H1 (cell line): ENCODE results near the gene DKK3. TPM values are rescaled to one million over a fixed set of nuclear protein-coding genes. Genes with fewer than 3 reads are reported as not detected.

Source experiments
- CTCF ChIA-PET: fragments of 300-600 bp; sonication (Branson Sonifier 250); formaldehyde crosslinking; loops from one replicate; lab custom pipeline; 2021; ENCODE audit not compliant: partially characterized antibody; lab: Charles Lee
- POLR2A ChIA-PET: fragments of 300-600 bp; sonication (Branson Sonifier 250); formaldehyde crosslinking; loops from one replicate; lab custom pipeline; 2021; ENCODE audit warnings: inconsistent platforms; ENCODE audit not compliant: partially characterized antibody; lab: Charles Lee
- DNase-seq, 2 experiments: peaks; one replicate each; pipeline versions ENCODE4 v3.0.0 to v3.0.0-alpha.2; 2010 to 2022; ENCODE audit warnings: low spot score in 2 of 2, low read depth in 1 of 2, mixed read lengths in 1 of 2
- FAIRE-seq: peaks from 2 replicates; lab custom pipeline; 2011; peaks lifted over from hg19 to GRCh38; lab: Jason Lieb, UNC
- H2AFZ ChIP-seq: 2 replicates; pipeline ENCODE4 v1.8.1; 2012; ENCODE audit warnings: low read length, inconsistent platforms
- H2AK5ac ChIP-seq: 2 replicates; pipeline ENCODE4 v1.6.1; 2013; ENCODE audit warnings: low read depth, low read length
- H2BK120ac ChIP-seq: replicated peaks from 2 replicates; pipeline ENCODE3; 2013; ENCODE audit warnings: low read depth, low read length, inconsistent platforms
- H2BK12ac ChIP-seq: 2 replicates; pipeline ENCODE4 v1.6.1; 2013; ENCODE audit warnings: low read depth, low read length
- H2BK15ac ChIP-seq: 2 replicates; pipeline ENCODE4 v1.6.1; 2013; ENCODE audit warnings: low read length
- H2BK20ac ChIP-seq: 2 replicates; pipeline ENCODE4 v1.6.1; 2013; ENCODE audit warnings: low read length
- H2BK5ac ChIP-seq: 2 replicates; pipeline ENCODE4 v1.6.1; 2013; ENCODE audit warnings: low read depth, low read length
- H3K14ac ChIP-seq: 2 replicates; pipeline ENCODE4 v1.6.1; 2013; ENCODE audit warnings: inconsistent platforms; ENCODE audit not compliant: insufficient read length
- H3K18ac ChIP-seq: 2 replicates; pipeline ENCODE4 v1.6.1; 2013; ENCODE audit warnings: low read length; ENCODE audit errors: extremely low read depth
- H3K23ac ChIP-seq: 2 replicates; pipeline ENCODE4 v1.6.1; 2013; ENCODE audit warnings: inconsistent platforms; ENCODE audit not compliant: insufficient read length
- H3K23me2 ChIP-seq: 2 replicates; pipeline ENCODE4 v1.6.1; 2013; ENCODE audit warnings: low read depth, low read length
- H3K27ac ChIP-seq: 2 replicates; pipeline ENCODE4 v1.6.1; 2011; ENCODE audit warnings: low read depth, low read length, inconsistent platforms
- H3K27me3 ChIP-seq, 4 experiments: replicated peaks in 1 of 4; 1 replicate in 1 of 4; 2 replicates in 3 of 4; pipeline versions ENCODE4 v1.6.1 to v1.8.1; 2011 to 2013; ENCODE audit warnings: low read length in 3 of 4, mild to moderate bottlenecking in 3 of 4, inconsistent platforms in 2 of 4, mixed read lengths in 2 of 4, moderate library complexity in 1 of 4; ENCODE audit not compliant: control insufficient read depth in 3 of 4, insufficient read depth in 3 of 4; ENCODE audit errors: extremely low read depth in 1 of 4
- H3K36me3 ChIP-seq, 4 experiments: 2 replicates each; pipeline versions ENCODE4 v1.6.1 to v1.8.1; 2011 to 2013; ENCODE audit warnings: mild to moderate bottlenecking in 4 of 4, low read length in 3 of 4, moderate library complexity in 2 of 4, control low read depth in 1 of 4, inconsistent platforms in 1 of 4; ENCODE audit not compliant: insufficient read depth in 4 of 4, control insufficient read depth in 2 of 4
- H3K4ac ChIP-seq: replicated peaks from 2 replicates; pipeline ENCODE3; 2013; ENCODE audit warnings: low read length, low read depth, mixed read lengths, inconsistent platforms; ENCODE audit not compliant: insufficient read length
- H3K4me1 ChIP-seq, 4 experiments: replicated peaks in 1 of 4; 1 replicate in 1 of 4; 2 replicates in 3 of 4; pipeline versions ENCODE4 v1.6.1 to v1.8.1; 2011 to 2013; ENCODE audit warnings: low read length in 3 of 4, inconsistent platforms in 2 of 4, mixed read lengths in 1 of 4; ENCODE audit not compliant: insufficient read depth in 4 of 4, control insufficient read depth in 3 of 4
- H3K4me2 ChIP-seq, 2 experiments: 2 replicates each; pipeline versions ENCODE4 v1.6.1 to v1.8.1; 2011 to 2013; ENCODE audit warnings: low read depth in 2 of 2, low read length in 2 of 2, control low read depth in 1 of 2, inconsistent platforms in 1 of 2, mild to moderate bottlenecking in 1 of 2; ENCODE audit not compliant: insufficient read depth in 1 of 2
- H3K4me3 ChIP-seq, 4 experiments: fragments of 200-600, 300-600 bp in 1 of 4; sonication (generic), shearing (Covaris generic), sonication (Bioruptor Twin) in 1 of 4; 2 replicates each; pipeline versions ENCODE4 v1.5.1 to v1.8.1; 2011 to 2016; ENCODE audit warnings: low read length in 4 of 4, low read depth in 3 of 4, control low read depth in 2 of 4, inconsistent platforms in 2 of 4, mild to moderate bottlenecking in 2 of 4, mixed read lengths in 1 of 4, moderate library complexity in 1 of 4; ENCODE audit not compliant: insufficient read depth in 2 of 4; ENCODE audit errors: extremely low read depth in 1 of 4
- H3K56ac ChIP-seq: replicated peaks from 2 replicates; pipeline ENCODE3; 2013; ENCODE audit warnings: low read depth, mild to moderate bottlenecking, mixed read lengths, low read length, inconsistent platforms; ENCODE audit not compliant: insufficient read length
- H3K79me1 ChIP-seq: 2 replicates; pipeline ENCODE4 v1.6.1; 2013; ENCODE audit warnings: low read depth, low read length, control low read depth
- H3K79me2 ChIP-seq, 2 experiments: 2 replicates each; pipeline versions ENCODE4 v1.6.1 to v1.8.1; 2012 to 2013; ENCODE audit warnings: low read length in 2 of 2, mild to moderate bottlenecking in 2 of 2, inconsistent platforms in 1 of 2; ENCODE audit not compliant: insufficient read depth in 2 of 2, control insufficient read depth in 1 of 2
- H3K9ac ChIP-seq, 4 experiments: replicated peaks in 1 of 4; 1 replicate in 1 of 4; 2 replicates in 3 of 4; pipeline versions ENCODE4 v1.6.1 to v1.8.1; 2011 to 2013; ENCODE audit warnings: low read depth in 3 of 4, low read length in 3 of 4, control low read depth in 2 of 4, mild to moderate bottlenecking in 2 of 4, moderate library complexity in 2 of 4, inconsistent platforms in 1 of 4; ENCODE audit errors: extremely low read depth in 1 of 4
- H3K9me3 ChIP-seq, 2 experiments: 2 replicates each; pipeline versions ENCODE4 v1.6.1 to v1.8.1; 2012 to 2013; ENCODE audit warnings: mild to moderate bottlenecking in 2 of 2, moderate library complexity in 2 of 2, control low read depth in 1 of 2, inconsistent platforms in 1 of 2, low read depth in 1 of 2, low read length in 1 of 2, mixed read lengths in 1 of 2; ENCODE audit not compliant: insufficient read depth in 2 of 2
- H4K20me1 ChIP-seq, 2 experiments: replicated peaks in 1 of 2; 2 replicates each; pipeline versions ENCODE3 to v1.8.1; 2011 to 2013; ENCODE audit warnings: inconsistent platforms in 2 of 2, low read length in 2 of 2, mild to moderate bottlenecking in 1 of 2; ENCODE audit not compliant: insufficient read depth in 2 of 2, control insufficient read depth in 1 of 2
- H4K5ac ChIP-seq: 2 replicates; pipeline ENCODE4 v1.6.1; 2013; ENCODE audit warnings: low read length, low read depth, mixed read lengths, inconsistent platforms; ENCODE audit not compliant: insufficient read length
- H4K8ac ChIP-seq: 2 replicates; pipeline ENCODE4 v1.8.0; 2013; ENCODE audit warnings: mild to moderate bottlenecking, moderate library complexity, low read length, inconsistent platforms; ENCODE audit not compliant: insufficient read depth; ENCODE audit errors: extremely low read depth
- H4K91ac ChIP-seq: replicated peaks from 2 replicates; pipeline ENCODE3; 2013; ENCODE audit warnings: low read length, mixed read lengths, inconsistent platforms; ENCODE audit not compliant: insufficient read length
- BACH1 ChIP-seq: IDR thresholded peaks from 2 replicates; pipeline ENCODE4 v1.6.1; 2012; ENCODE audit warnings: low read length, improper control_type of control experiment
- CBX8 ChIP-seq: fragments of 300-800, 300-1000 bp; sonication (generic); IDR thresholded peaks from 2 replicates; pipeline ENCODE4 v1.7.1; 2016; ENCODE audit warnings: low read depth, low read length, borderline replicate concordance
- JUN ChIP-seq: IDR thresholded peaks from 2 replicates; pipeline ENCODE4 v1.6.1; 2011; ENCODE audit warnings: low read depth, mild to moderate bottlenecking, improper control_type of control experiment, low read length
- KDM1A ChIP-seq: fragments of 200-600, 300-600 bp; sonication (generic); IDR thresholded peaks from 2 replicates; pipeline ENCODE4 v1.7.1; 2016; ENCODE audit warnings: mild to moderate bottlenecking, low read length, borderline replicate concordance
- KDM4A ChIP-seq: IDR thresholded peaks from one replicate; pipeline ENCODE4 v1.7.1; 2012; ENCODE audit warnings: low read depth, mild to moderate bottlenecking, moderate library complexity, low read length, inconsistent platforms; ENCODE audit not compliant: severe bottlenecking
- PHF8 ChIP-seq: fragments of 200-600 bp; sonication (generic); conservative IDR thresholded peaks from 2 replicates; pipeline ENCODE4 v1.7.1; 2012; ENCODE audit warnings: low read depth, mild to moderate bottlenecking, inconsistent platforms, low read length, moderate library complexity
- POU5F1 ChIP-seq: IDR thresholded peaks from 2 replicates; pipeline ENCODE4 v1.6.1; 2011; ENCODE audit warnings: low read depth, mild to moderate bottlenecking, low read length, moderate library complexity
- RAD21 ChIP-seq, 2 experiments: IDR thresholded peaks in 1 of 2; conservative IDR thresholded peaks in 1 of 2; 2 replicates each; pipeline ENCODE4 v1.6.1; 2011; ENCODE audit warnings: low read depth in 2 of 2, low read length in 2 of 2, improper control_type of control experiment in 1 of 2, inconsistent platforms in 1 of 2, mild to moderate bottlenecking in 1 of 2, moderate library complexity in 1 of 2
- RXRA ChIP-seq: IDR thresholded peaks from 2 replicates; pipeline ENCODE4 v1.6.1; 2011; ENCODE audit warnings: low read depth, mild to moderate bottlenecking, low read length, moderate library complexity; ENCODE audit not compliant: insufficient read depth
- SP1 ChIP-seq: IDR thresholded peaks from 2 replicates; pipeline ENCODE4 v1.6.1; 2011; ENCODE audit warnings: low read depth, low read length
- SP4 ChIP-seq: IDR thresholded peaks from 2 replicates; pipeline ENCODE4 v1.6.1; 2012; ENCODE audit warnings: low read length, inconsistent platforms
- SRF ChIP-seq: IDR thresholded peaks from 2 replicates; pipeline ENCODE4 v1.6.1; 2011; ENCODE audit warnings: mild to moderate bottlenecking, low read depth, low read length, moderate library complexity
- WGBS, 2 experiments: shearing (Covaris generic) in 1 of 2; methylation state at CpG; one replicate each; pipeline versions ENCODE4 v1.1.6 to v1.1.7; 2013 to 2015; ENCODE audit warnings: low lambda C conversion rate in 2 of 2, mixed read lengths in 2 of 2, inconsistent platforms in 1 of 2, low coverage in 1 of 2, missing lambda C conversion rate in 1 of 2; ENCODE audit not compliant: insufficient replicate concordance in 2 of 2, insufficient coverage in 1 of 2, insufficient read length in 1 of 2; ENCODE audit errors: extremely low coverage in 1 of 2, missing lambda C conversion rate in 1 of 2; 5-methylcytosine and 5-hydroxymethylcytosine counted together
- polyA plus RNA-seq, 7 experiments: library from polyadenylated mRNA; depleted of rRNA in 3 of 7; stranded (reverse) in 5 of 7; unstranded in 2 of 7; fragments of >200 nt in 5 of 7; fragments of 200-250 nt in 2 of 7; gene quantifications; 1 replicate in 5 of 7; 2 replicates in 1 of 7; 4 replicates in 1 of 7; pipeline versions ENCODE4 v1.2.1 to v1.2.3, GENCODE V29; 2011 to 2013; ENCODE audit warnings: missing spikeins in 2 of 7, mixed read lengths in 2 of 7
- total RNA-seq: library from RNA; stranded (reverse); fragmentation: NEBNext Ultra II Directional; extraction: Animal tissue kit (Norgen Biotek cat#: 25700); gene quantifications from 2 replicates; pipeline ENCODE4 v1.2.1, GENCODE V29; 2021
- TF ChIP-seq, protein P1 (sequence below): IDR thresholded peaks from 2 replicates; pipeline ENCODE4 v1.6.1; 2011; ENCODE audit warnings: low read depth, mild to moderate bottlenecking, low read length; ENCODE audit not compliant: insufficient read depth
- TF ChIP-seq, protein P2 (sequence below): IDR thresholded peaks from 2 replicates; pipeline ENCODE4 v1.6.1; 2012; ENCODE audit warnings: inconsistent platforms

Gene DKK3
- total and polyA plus RNA-seq, 2 of the 8 experiments (the other 6 are each of a cell fraction or from before 2014, with no cell fraction given): 30.0 to 40.1 TPM

DNA sequence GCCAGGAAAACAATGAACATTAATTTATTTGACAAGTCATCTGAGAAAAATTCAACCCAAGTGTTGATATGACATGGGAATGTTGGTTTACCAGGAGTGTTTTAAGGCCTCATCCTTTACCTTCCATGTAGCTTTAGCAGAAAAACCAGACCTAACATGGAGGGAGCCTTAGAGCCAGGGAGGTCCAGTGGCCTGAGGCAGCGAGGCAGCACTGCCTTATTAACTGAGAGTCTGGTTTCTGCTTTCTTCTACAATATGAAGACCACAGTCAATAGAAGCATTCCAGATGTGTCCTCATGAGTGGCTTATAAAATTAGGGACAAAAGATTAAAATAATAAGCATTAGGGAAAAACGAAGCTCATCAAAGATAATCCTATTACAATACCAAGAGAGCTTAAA, 61.5 kb downstream of the DKK3 start:
- Histone ChIP-seq H4K91ac (no peak overlapping the region), H2BK15ac (no peak overlapping the region), H3K23ac (no peak overlapping the region), H3K9ac (no peak overlapping the region), H3K4ac (no peak overlapping the region), H3K27ac (no peak overlapping the region), H3K4me2 (no peak overlapping the region), H3K4me1 (no peaks in the 10 kb centered on the region), H4K20me1 (peaks cover 0 to 3% of the 10 kb centered on the region in 2 experiments), H4K5ac (no peak overlapping the region), H3K18ac (no peak overlapping the region), H2BK12ac (no peak overlapping the region), H3K4me3 (no peak overlapping the region), H4K8ac (no peak overlapping the region), H3K36me3 (peaks cover 0 to 19% (median 3%) of the 10 kb centered on the region in 4 experiments; a peak in 4 of 8 replicates), H2BK5ac (no peak overlapping the region), H3K56ac (no peak overlapping the region), H3K79me1 (no peaks in the 10 kb centered on the region), H2AFZ (no peak overlapping the region), H2BK20ac (no peak overlapping the region), H3K9me3 (no peaks in the 10 kb centered on the region), H3K23me2 (no peaks in the 10 kb centered on the region), H2BK120ac (no peak overlapping the region), H3K14ac (no peak overlapping the region), H2AK5ac (no peak overlapping the region), H3K27me3 (no peaks in the 10 kb centered on the region), H3K79me2 (no peaks in the 10 kb centered on the region)
- ChIA-PET CTCF (interaction anchor here (0.5 to 2.5 kb wide), 10 partner anchors 12 to 450 kb away, joined by 3 to 10 read pairs (median 4); no protein-coding TSS in a partner anchor), POLR2A (no interaction called here)
- FAIRE-seq (no peak), DNase-seq (no peak)
- 90% methylated on average over 2 of the region's 2 CpGs; no CpG with 5 or more reads in 1 of the 2 experiments for WGBS, 2 experiments
- TF ChIP-seq CBX8 (no peak), PHF8 (no peak), SRF (no peak), JUN (no peak), SP1 (no peak), RXRA (no peak), POU5F1 (no peak), KDM4A (no peak), SP4 (no peak), BACH1 (no peak), RAD21 (IDR thresholded peaks at IDR 0.05 in 1 of 2, conservative IDR thresholded peaks at IDR 0.05 in 1 of 2; ENCODE audit: low read depth in 2 of 2, low read length in 2 of 2) (no peak), KDM1A (no peak)
- TF ChIP-seq, protein P1, sequence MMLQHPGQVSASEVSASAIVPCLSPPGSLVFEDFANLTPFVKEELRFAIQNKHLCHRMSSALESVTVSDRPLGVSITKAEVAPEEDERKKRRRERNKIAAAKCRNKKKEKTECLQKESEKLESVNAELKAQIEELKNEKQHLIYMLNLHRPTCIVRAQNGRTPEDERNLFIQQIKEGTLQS: no peak
- TF ChIP-seq, protein P2, sequence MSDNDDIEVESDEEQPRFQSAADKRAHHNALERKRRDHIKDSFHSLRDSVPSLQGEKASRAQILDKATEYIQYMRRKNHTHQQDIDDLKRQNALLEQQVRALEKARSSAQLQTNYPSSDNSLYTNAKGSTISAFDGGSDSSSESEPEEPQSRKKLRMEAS: no peak
